Osteocyte (in vitro differentiated cells): Measurements from ENCODE around the gene MCTP1. TPM values are rescaled to one million over a fixed set of nuclear protein-coding genes. Genes with fewer than 3 reads are reported as not detected.

ENCODE experiments used
- DNase-seq: peaks from one replicate; pipeline ENCODE4 v3.0.0; 2021; ENCODE audit warnings: mixed read lengths; ENCODE audit not compliant: unreplicated experiment; ENCODE audit errors: extremely low spot score
- H3K27ac Mint-ChIP-seq: one replicate; pipeline ENCODE4 v1.8.0; 2021; ENCODE audit warnings: mild to moderate bottlenecking, mixed read lengths; ENCODE audit not compliant: unreplicated experiment
- H3K27me3 Mint-ChIP-seq: one replicate; pipeline ENCODE4 v1.8.0; 2021; ENCODE audit warnings: mixed read lengths; ENCODE audit not compliant: unreplicated experiment
- H3K36me3 Mint-ChIP-seq: one replicate; pipeline ENCODE4 v1.8.0; 2021; ENCODE audit warnings: mixed read lengths; ENCODE audit not compliant: unreplicated experiment
- H3K4me1 Mint-ChIP-seq: one replicate; pipeline ENCODE4 v1.8.0; 2021; ENCODE audit warnings: mixed read lengths; ENCODE audit not compliant: unreplicated experiment
- H3K4me3 Mint-ChIP-seq: one replicate; pipeline ENCODE4 v1.8.0; 2021; ENCODE audit warnings: mild to moderate bottlenecking, moderate library complexity, mixed read lengths; ENCODE audit not compliant: unreplicated experiment
- H3K9me3 Mint-ChIP-seq: one replicate; pipeline ENCODE4 v1.8.0; 2021; ENCODE audit warnings: mixed read lengths; ENCODE audit not compliant: unreplicated experiment
- total RNA-seq: library from RNA; stranded (reverse); gene quantifications from 2 replicates; pipeline ENCODE4 v1.2.1, GENCODE V29; 2021
- TF ChIP-seq, protein P1 (sequence below): fragments of 200-600 bp; sonication (generic); IDR thresholded peaks from 2 replicates; pipeline ENCODE4 v1.5.0; 2021; ENCODE audit warnings: antibody characterized with exemption, mild to moderate bottlenecking, moderate library complexity

MCTP1 gene
- total RNA-seq, 1 donor from 2014 or later = 0.67 TPM

DNA sequence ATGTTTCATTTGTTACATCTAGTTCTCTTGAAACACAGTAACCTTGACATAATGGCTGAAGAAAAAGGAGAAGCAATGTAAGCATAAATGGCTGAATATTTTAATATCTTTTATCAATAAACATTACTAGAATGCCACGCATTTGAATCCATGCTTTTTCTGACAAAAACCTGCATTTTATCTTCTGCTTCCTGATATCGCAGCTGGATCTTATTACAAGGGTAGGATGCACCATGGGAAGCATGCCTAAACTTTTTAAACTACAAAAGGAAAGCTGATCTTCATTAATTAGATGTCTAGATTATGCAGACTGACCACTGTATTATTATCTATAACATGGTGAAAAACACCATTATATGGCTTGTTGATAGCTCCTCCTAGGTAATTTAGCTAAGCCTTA lies 509.8 kb downstream of the MCTP1 start:
- TF ChIP-seq, protein P1, sequence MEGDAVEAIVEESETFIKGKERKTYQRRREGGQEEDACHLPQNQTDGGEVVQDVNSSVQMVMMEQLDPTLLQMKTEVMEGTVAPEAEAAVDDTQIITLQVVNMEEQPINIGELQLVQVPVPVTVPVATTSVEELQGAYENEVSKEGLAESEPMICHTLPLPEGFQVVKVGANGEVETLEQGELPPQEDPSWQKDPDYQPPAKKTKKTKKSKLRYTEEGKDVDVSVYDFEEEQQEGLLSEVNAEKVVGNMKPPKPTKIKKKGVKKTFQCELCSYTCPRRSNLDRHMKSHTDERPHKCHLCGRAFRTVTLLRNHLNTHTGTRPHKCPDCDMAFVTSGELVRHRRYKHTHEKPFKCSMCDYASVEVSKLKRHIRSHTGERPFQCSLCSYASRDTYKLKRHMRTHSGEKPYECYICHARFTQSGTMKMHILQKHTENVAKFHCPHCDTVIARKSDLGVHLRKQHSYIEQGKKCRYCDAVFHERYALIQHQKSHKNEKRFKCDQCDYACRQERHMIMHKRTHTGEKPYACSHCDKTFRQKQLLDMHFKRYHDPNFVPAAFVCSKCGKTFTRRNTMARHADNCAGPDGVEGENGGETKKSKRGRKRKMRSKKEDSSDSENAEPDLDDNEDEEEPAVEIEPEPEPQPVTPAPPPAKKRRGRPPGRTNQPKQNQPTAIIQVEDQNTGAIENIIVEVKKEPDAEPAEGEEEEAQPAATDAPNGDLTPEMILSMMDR = no peak
- H3K27ac Mint-ChIP-seq = no peak overlapping the region
- H3K4me1 Mint-ChIP-seq = peaks cover 8% of the 10 kb centered on the region
- H3K4me3 Mint-ChIP-seq = no peak overlapping the region
- peaks cover 3% of the 10 kb centered on the region for H3K9me3 Mint-ChIP-seq
- H3K36me3 Mint-ChIP-seq = no peaks in the 10 kb centered on the region
- no peak for DNase-seq
- peaks cover 33% of the 10 kb centered on the region for H3K27me3 Mint-ChIP-seq

DNA sequence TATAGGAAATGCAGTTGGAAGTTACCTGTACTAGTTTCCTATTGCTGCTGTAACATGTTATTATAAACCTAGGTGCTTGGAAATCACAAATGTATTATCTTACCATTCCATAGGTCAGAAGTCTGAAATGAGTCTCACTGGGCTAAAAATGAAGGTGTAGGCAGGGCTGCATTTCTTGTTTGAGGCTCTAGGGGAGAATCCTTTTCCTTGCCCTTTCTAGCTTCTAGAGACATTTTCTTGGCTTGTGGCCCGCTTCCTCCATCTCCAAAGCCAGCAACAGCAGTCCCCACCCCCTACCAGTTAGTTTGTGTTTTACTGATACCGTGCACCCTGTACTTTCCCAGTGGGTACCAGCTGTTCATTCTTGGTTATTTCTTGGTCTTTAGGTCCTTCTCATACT lies 513.2 kb downstream of the MCTP1 start:
- peaks cover 26% of the 10 kb centered on the region for H3K27me3 Mint-ChIP-seq
- TF ChIP-seq, protein P1 = no peak

DNA sequence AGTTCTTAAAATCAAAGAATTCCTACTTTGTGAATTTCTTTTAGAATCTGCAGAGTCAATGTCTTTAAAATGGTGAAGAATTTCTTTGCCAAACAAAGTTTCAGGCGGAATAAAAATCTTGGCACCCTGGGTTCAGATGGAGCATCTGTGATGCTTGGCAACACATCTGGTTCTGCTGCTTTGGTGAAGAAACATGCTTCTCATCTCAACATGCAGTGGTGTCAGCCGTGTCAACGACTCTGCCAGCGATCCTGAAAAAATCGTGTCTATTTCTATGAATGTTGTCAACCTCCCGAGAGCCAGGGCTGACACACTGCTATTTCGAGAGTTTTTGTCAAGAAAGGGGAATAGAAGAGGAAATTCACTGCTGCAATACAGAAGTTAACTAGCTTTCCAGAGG lies 514.9 kb downstream of the MCTP1 start:
- Mint-ChIP-seq H3K36me3 (no peaks in the 10 kb centered on the region), H3K4me1 (no peaks in the 10 kb centered on the region), H3K27ac (no peak overlapping the region), H3K4me3 (no peak overlapping the region), H3K27me3 (peaks cover 26% of the 10 kb centered on the region), H3K9me3 (peaks cover 3% of the 10 kb centered on the region)
- TF ChIP-seq, protein P1 = no peak
- no peak for DNase-seq

More for the DNA sequence above, 513.2 kb downstream of the MCTP1 start:
- DNase-seq = no peak
- no peak overlapping the region for H3K4me3 Mint-ChIP-seq
- H3K27ac Mint-ChIP-seq = no peak overlapping the region
- H3K36me3 Mint-ChIP-seq = no peaks in the 10 kb centered on the region
- peaks cover 3% of the 10 kb centered on the region for H3K9me3 Mint-ChIP-seq
- H3K4me1 Mint-ChIP-seq = peaks cover 8% of the 10 kb centered on the region

DNA sequence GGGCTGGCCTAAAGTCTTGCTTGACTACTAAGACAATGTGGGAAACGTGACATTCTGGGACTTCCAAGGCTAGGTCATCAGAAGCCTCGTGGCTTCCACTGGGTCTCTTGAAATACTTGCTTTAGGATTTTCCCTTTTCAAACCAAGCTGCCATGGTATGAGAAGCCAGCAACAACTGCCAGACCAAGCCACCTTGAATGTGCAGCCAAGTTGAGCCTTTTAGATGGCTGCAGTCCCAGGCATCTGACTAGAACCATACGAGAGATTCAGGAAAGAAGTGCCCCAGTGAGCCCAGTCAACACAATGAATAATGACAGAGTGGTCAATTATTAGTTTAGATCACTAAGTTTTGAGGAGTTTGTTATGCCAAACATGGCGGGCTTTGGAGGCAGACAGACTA lies 523.1 kb downstream of the MCTP1 start:
- Mint-ChIP-seq H3K36me3 (no peaks in the 10 kb centered on the region), H3K27ac (no peak overlapping the region), H3K27me3 (peaks cover under 1% of the 10 kb centered on the region), H3K4me3 (no peak overlapping the region), H3K9me3 (no peaks in the 10 kb centered on the region), H3K4me1 (no peaks in the 10 kb centered on the region)
- DNase-seq = no peak
- TF ChIP-seq, protein P1 = no peak

DNA sequence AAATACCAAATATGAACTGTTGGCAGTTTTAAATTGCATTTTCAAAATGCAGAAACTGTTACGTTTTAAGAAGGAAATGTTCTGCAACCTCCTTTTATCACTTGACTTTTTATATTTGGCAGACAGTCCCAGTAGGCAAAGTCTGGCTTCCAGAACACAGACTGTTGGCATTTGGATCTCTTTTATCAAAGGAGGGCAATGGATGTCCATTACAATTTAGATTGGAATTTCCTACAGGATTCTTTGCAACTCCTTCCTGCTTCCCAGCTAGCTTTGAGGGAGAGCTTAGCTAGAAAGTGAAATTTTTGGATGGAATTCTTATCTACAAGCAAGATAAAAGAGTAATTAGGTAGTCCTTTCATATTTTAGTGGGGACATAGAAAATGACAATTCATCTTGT lies 523.8 kb downstream of the MCTP1 start:
- Mint-ChIP-seq H3K4me3 (no peak overlapping the region), H3K9me3 (no peaks in the 10 kb centered on the region), H3K27ac (no peak overlapping the region), H3K36me3 (no peaks in the 10 kb centered on the region), H3K27me3 (no peaks in the 10 kb centered on the region), H3K4me1 (no peaks in the 10 kb centered on the region)
- TF ChIP-seq, protein P1 = no peak
- DNase-seq = no peak
